Heart left ventricle (tissue), 13 donors: ENCODE data around the gene OR10G2.

ENCODE experiments used
- POLR2A ChIP-seq, 2 donors: fragments of 450-650 bp; IDR thresholded peaks; one replicate each; pipeline ENCODE4 v1.6.1; 2017; ENCODE audit warnings: antibody characterized with exemption in 2 of 2, mild to moderate bottlenecking in 2 of 2, moderate library complexity in 2 of 2
- TF ChIP-seq, protein P1 (sequence below), 12 donors: fragments of 200-600 bp; sonication (generic) in 4 of 12; IDR thresholded peaks; one replicate each; pipeline versions ENCODE4 v1.5.0 to v1.8.0; 2018 to 2022; ENCODE audit warnings: antibody characterized with exemption in 12 of 12, mild to moderate bottlenecking in 5 of 12
- donor health status: ischemic (EF 13 %, LVEDD 7.1; RV severe dilation, severe dysfunction).
- donor health status: DM: no; HTN: yes; CAD: no.
- donor health status: DM: no; HTN: no; CAD: no.
- donor health status: ischemic (EF 25% LVEDD 6.9; RV normal size, moderate dysfunction).
- donor health status: ischemic (EF 25% LVEDD 5.7; RV mildly dilated, moderate dysfunction).
- donor health status: ischemic (EF 35%, LVEDD 5.7; RV mildly dilated, moderate dysfunction).
- donor health status: nonischemic (EF 11% LVEDD 7.7; RV severe dilation, severe dysfunction).
- donor health status: DM: yes; HTN: yes; CAD: no.
- donor health status: PGD.
- donor health status: ischemic (EF 29% LVEDD 5.4; RV normal size, mild dysfunction).
- donor health status: nonischemic (EF 23%, LVEDD 6.1; RV moderate dilation, normal function).

DNA sequence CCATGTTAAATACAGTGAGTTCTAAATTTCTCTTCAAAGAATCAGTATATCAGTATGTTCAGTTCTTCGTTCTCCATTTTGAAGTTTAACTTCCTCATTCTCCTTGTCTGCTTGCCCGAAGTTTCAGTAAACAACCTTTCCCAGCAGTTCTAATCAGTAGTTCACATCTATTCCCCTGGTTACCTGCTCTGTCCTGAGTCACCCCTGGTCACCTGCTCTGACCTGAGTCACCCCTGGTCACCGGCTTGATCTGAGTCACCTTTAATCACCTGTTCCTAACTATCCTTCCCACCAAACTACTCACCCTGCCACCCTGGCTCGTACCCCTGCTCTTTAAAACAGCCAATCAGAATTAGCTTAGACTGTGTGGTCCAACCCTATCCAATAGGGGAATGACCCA lies 45.4 kb downstream of the OR10G2 start:
- TF ChIP-seq, protein P1, sequence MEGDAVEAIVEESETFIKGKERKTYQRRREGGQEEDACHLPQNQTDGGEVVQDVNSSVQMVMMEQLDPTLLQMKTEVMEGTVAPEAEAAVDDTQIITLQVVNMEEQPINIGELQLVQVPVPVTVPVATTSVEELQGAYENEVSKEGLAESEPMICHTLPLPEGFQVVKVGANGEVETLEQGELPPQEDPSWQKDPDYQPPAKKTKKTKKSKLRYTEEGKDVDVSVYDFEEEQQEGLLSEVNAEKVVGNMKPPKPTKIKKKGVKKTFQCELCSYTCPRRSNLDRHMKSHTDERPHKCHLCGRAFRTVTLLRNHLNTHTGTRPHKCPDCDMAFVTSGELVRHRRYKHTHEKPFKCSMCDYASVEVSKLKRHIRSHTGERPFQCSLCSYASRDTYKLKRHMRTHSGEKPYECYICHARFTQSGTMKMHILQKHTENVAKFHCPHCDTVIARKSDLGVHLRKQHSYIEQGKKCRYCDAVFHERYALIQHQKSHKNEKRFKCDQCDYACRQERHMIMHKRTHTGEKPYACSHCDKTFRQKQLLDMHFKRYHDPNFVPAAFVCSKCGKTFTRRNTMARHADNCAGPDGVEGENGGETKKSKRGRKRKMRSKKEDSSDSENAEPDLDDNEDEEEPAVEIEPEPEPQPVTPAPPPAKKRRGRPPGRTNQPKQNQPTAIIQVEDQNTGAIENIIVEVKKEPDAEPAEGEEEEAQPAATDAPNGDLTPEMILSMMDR (IDR thresholded peaks at IDR 0.05), result no peak
- TF ChIP-seq POLR2A (IDR thresholded peaks at IDR 0.05), result no peak
